Measurements from ENCODE around the gene UBE2V1.
"Not testable (repeated sequence)": the region's sequence is repeated elsewhere in the genome, so short reads cannot be mapped to it uniquely, and the experiment has no call there.

Gene UBE2V1

GRCh38 chr20:50112512-50113419 lies at the start of gene UBE2V1:
Gene UBE2V1, minus strand, starts transcription at chr20:50113150. Its CDS starts 22 bp downstream, at chr20:50113128.
- peak; percentile 78 for DNase-seq

GRCh38 chr20:50161494-50161893 lies 48.5 kb upstream of the UBE2V1 start:
- DNase-seq = not testable (repeated sequence)

GRCh38 chr20:50153500-50154377 lies 40.8 kb upstream of the UBE2V1 start, which contains the start of gene PEDS1:
Gene PEDS1, minus strand, starts transcription at chr20:50153723. Its CDS starts 86 bp downstream, at chr20:50153637.
- peak; percentile 95 for DNase-seq

GRCh38 chr20:50153153-50153499 lies 40.2 kb upstream of the UBE2V1 start:
- DNase-seq = no peak

GRCh38 chr20:50152394-50153152 lies 39.6 kb upstream of the UBE2V1 start:
- no peak for DNase-seq

- no peak for DNase-seq
These were observed 38.2 kb upstream of the UBE2V1 start for GRCh38 chr20:50151034-50151743.

- DNase-seq = no peak
These were observed 36.7 kb upstream of the UBE2V1 start for GRCh38 chr20:50149481-50150254.

GRCh38 chr20:50146732-50147662 lies 34.0 kb upstream of the UBE2V1 start:
- no peak for DNase-seq

- DNase-seq = no peak
These were observed 33.3 kb upstream of the UBE2V1 start for GRCh38 chr20:50146214-50146613.

- DNase-seq = no peak
These were observed 32.6 kb upstream of the UBE2V1 start for GRCh38 chr20:50145566-50145965.

GRCh38 chr20:50144362-50144761 lies 31.4 kb upstream of the UBE2V1 start:
- DNase-seq = peak; percentile 96

GRCh38 chr20:50142812-50143211 lies 29.9 kb upstream of the UBE2V1 start:
- DNase-seq = no peak

GRCh38 chr20:50141811-50142561 lies 29.0 kb upstream of the UBE2V1 start:
- no peak for DNase-seq

GRCh38 chr20:50141018-50141675 lies 28.2 kb upstream of the UBE2V1 start:
- no peak for DNase-seq

GRCh38 chr20:50140339-50140859 lies 27.4 kb upstream of the UBE2V1 start:
- no peak for DNase-seq

- no peak for DNase-seq
These were observed 25.8 kb upstream of the UBE2V1 start for GRCh38 chr20:50138479-50139393.

GRCh38 chr20:50138120-50138478 lies 25.1 kb upstream of the UBE2V1 start:
- DNase-seq = no peak

- DNase-seq = not testable (repeated sequence)
These were observed 24.8 kb upstream of the UBE2V1 start for GRCh38 chr20:50137702-50138101.

All from NCI-H226 (cell line).